ENCODE measurements around the gene KRTAP12-2. TPM values are rescaled to one million over a fixed set of nuclear protein-coding genes. Genes with fewer than 3 reads are reported as not detected.
A peak's percentile ranks its signal among the peaks of the same experiment; 100 is the strongest.
"Not testable (repeated sequence)": the region's sequence is repeated elsewhere in the genome, so short reads cannot be mapped to it uniquely, and the experiment has no call there.

Gene KRTAP12-2
- total RNA-seq, 2 donors from 2014 or later: not detected

DNA sequence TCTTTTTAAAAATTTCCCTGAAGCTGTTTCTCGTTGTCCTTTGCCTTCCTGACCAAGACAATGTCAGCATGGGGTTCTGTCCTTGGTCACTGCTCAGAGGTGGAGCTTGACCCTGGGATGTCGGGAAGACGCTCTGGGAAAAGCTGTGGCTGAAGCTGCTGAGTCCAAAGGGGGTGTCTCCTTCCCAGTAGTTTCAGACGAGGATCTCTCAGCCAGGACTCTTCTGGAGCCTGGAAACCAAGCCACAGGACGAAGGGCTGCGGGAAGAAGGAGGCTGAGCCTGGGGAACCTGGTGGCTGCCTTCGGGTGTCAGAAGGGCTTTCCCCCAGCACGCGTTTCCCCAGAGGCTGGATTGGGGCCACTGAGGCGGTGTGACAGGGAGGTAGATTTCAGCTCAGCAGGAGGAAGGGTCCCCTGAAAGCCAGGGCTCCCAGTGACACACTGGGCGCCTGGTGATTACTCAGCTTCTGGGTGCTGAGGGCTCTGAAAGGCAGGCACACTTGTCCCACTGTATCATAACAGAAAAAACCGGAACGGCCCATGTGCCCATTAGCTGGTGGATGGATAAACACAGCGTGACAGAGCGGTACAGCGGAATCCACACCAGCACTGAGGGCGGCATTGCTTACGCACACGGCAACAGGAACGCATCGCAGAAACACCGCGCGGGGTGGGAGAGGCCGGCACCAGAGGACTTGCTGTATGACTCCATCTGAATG is 20.3 kb upstream of the KRTAP12-2 start:
- H3K4me3 ChIP-seq: no peak overlapping the region
- peaks cover 5% of the 10 kb centered on the region for H3K27me3 ChIP-seq (replicated peaks; ENCODE audit: insufficient read depth)
- H3K9me3 ChIP-seq: no peaks in the 10 kb centered on the region
- no peak for TF ChIP-seq POLR2A (IDR thresholded peaks at IDR 0.05)
- TF ChIP-seq POLR2AphosphoS5 (IDR thresholded peaks at IDR 0.05): no peak
- TF ChIP-seq, protein P1, sequence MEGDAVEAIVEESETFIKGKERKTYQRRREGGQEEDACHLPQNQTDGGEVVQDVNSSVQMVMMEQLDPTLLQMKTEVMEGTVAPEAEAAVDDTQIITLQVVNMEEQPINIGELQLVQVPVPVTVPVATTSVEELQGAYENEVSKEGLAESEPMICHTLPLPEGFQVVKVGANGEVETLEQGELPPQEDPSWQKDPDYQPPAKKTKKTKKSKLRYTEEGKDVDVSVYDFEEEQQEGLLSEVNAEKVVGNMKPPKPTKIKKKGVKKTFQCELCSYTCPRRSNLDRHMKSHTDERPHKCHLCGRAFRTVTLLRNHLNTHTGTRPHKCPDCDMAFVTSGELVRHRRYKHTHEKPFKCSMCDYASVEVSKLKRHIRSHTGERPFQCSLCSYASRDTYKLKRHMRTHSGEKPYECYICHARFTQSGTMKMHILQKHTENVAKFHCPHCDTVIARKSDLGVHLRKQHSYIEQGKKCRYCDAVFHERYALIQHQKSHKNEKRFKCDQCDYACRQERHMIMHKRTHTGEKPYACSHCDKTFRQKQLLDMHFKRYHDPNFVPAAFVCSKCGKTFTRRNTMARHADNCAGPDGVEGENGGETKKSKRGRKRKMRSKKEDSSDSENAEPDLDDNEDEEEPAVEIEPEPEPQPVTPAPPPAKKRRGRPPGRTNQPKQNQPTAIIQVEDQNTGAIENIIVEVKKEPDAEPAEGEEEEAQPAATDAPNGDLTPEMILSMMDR (IDR thresholded peaks at IDR 0.05): no peak
- no peak overlapping the region for H3K27ac ChIP-seq
- 59% methylated on average over 25 of the region's 25 CpGs for WGBS
- no peaks in the 10 kb centered on the region for H3K36me3 ChIP-seq
- no peaks in the 10 kb centered on the region for H3K4me1 ChIP-seq (replicated peaks)
- DNase-seq (ENCODE audit: low spot score): peak; percentile 3
- intact Hi-C loops (cut with DNase I): no loop called here

GRCh38 chr21:44686000-44686781 is 19.5 kb upstream of the KRTAP12-2 start:
- 48% methylated on average over 12 of the region's 14 CpGs for WGBS

GRCh38 chr21:44685050-44685449 is 18.3 kb upstream of the KRTAP12-2 start:
- intact Hi-C loops (cut with DNase I); H3K4me1 ChIP-seq (replicated peaks); H3K9me3 ChIP-seq; H3K27ac ChIP-seq; DNase-seq (ENCODE audit: low spot score); H3K4me3 ChIP-seq; H3K36me3 ChIP-seq; H3K27me3 ChIP-seq (replicated peaks; ENCODE audit: insufficient read depth): not testable (repeated sequence)
- WGBS: 66% methylated on average over 6 of the region's 6 CpGs

More at GRCh38 chr21:44686000-44686781, 19.5 kb upstream of the KRTAP12-2 start:
- Histone ChIP-seq H3K4me1 (replicated peaks) (no peaks in the 10 kb centered on the region), H3K27me3 (replicated peaks; ENCODE audit: insufficient read depth) (peaks cover 5% of the 10 kb centered on the region), H3K27ac (no peak overlapping the region), H3K9me3 (no peaks in the 10 kb centered on the region), H3K4me3 (no peak overlapping the region), H3K36me3 (no peaks in the 10 kb centered on the region)
- DNase-seq (ENCODE audit: low spot score): no peak
- intact Hi-C loops (cut with DNase I): no loop called here
- TF ChIP-seq, protein P1 (IDR thresholded peaks at IDR 0.05): no peak
- no peak for TF ChIP-seq POLR2A (IDR thresholded peaks at IDR 0.05)
- TF ChIP-seq POLR2AphosphoS5 (IDR thresholded peaks at IDR 0.05): no peak

GRCh38 chr21:44684483-44684882 is 17.8 kb upstream of the KRTAP12-2 start:
- H3K27me3 ChIP-seq (replicated peaks; ENCODE audit: insufficient read depth): peaks cover 5% of the 10 kb centered on the region
- DNase-seq (ENCODE audit: low spot score): no peak
- intact Hi-C loops (cut with DNase I): no loop called here
- no peak overlapping the region for H3K4me3 ChIP-seq
- no peaks in the 10 kb centered on the region for H3K36me3 ChIP-seq
- no peaks in the 10 kb centered on the region for H3K4me1 ChIP-seq (replicated peaks)
- no peaks in the 10 kb centered on the region for H3K9me3 ChIP-seq
- 70% methylated on average over 6 of the region's 6 CpGs for WGBS
- TF ChIP-seq, protein P1 (IDR thresholded peaks at IDR 0.05): no peak
- TF ChIP-seq POLR2A (IDR thresholded peaks at IDR 0.05) (no peak), POLR2AphosphoS5 (IDR thresholded peaks at IDR 0.05) (no peak)
- H3K27ac ChIP-seq: no peak overlapping the region

DNA sequence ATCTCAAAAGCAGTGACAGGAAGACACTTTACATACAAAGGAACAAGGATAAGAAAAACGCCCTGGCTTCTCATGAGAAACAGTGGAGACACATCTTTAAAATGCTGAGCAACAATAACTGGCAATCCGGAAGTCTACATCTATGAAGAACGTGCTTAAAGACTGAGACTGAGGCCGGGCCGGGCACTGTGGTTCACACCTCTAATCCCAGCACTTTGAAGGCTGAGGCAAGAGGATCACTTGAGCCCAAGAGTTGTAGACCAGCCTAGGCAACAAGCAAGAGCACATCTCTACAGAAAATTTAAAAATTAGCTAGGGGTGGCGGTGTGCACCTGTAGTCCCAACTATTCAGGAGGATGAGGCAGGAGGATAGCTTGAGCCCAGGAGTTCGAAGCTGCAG is 17.4 kb upstream of the KRTAP12-2 start:
- Histone ChIP-seq H3K27ac (no peak overlapping the region), H3K4me1 (replicated peaks) (no peaks in the 10 kb centered on the region), H3K27me3 (replicated peaks; ENCODE audit: insufficient read depth) (peaks cover 5% of the 10 kb centered on the region), H3K9me3 (no peaks in the 10 kb centered on the region), H3K36me3 (no peaks in the 10 kb centered on the region), H3K4me3 (no peak overlapping the region)
- WGBS: 67% methylated on average over 7 of the region's 7 CpGs
- intact Hi-C loops (cut with DNase I): no loop called here
- TF ChIP-seq, protein P1 (IDR thresholded peaks at IDR 0.05): no peak
- no peak for TF ChIP-seq POLR2AphosphoS5 (IDR thresholded peaks at IDR 0.05)
- DNase-seq (ENCODE audit: low spot score): no peak

All from prostate gland (tissue), 2 donors.